ENCODE results near the gene NMNAT2.

NMNAT2 gene

DNA sequence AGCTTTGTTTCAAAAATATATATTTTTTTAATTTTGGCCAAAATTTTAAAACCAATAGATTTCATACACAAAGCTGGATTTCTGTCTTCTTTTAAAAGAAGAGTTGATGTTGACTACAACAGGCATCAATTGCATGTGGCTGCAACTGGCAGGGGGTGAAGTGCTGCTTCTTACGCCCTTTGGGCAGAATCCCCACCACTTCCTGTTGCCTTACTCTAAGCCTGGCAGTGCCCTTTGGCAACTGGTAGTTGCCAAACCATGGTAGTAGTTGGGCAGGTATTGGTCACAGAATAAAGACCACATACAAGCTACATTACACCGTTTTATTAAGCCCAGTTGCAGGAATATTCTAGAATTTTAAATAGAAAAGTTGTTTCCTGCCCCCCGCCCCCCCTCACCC lies 215.1 kb downstream of the NMNAT2 start:
- DNase-seq = no peak

GRCh38 chr1:183200451-183200850 lies 217.7 kb downstream of the NMNAT2 start:
- no peak for DNase-seq

DNA sequence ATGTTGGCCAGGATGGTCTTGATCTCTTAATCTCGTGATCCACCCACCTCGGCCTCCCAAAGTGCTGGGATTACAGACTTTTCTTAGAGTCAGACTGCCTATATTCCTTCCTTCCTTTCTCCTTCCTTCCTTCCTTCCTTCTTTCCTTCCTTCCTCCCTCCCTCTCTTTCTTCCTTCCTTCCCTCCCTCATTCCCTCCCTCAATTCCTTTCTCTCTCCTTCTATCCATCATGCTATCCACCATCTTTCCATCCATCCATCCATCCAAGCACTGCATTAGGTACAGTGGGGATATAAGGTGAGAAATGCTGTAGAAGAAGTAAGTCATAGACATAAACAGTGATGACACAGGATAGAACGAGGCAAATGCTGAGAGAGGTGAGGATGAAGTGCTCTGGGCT lies 218.9 kb downstream of the NMNAT2 start:
- DNase-seq = no peak

DNA sequence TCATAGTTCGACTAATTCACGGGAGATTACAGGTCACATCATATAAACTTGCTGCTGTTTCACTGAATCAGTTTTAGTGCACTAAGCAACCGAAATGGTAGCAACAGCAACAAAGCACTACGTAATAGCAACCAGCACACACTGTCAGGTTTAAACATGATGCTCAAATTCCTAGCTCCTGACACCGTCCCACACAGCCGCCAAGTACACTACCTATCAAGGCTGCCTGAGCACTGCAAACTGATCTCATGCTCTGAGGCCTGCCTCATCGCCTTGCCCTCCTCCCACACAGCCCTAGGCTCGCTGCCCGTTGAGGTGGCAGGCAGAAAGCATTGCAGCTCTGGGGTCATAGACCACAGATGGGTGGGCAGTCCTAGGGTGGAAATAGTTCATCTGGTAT lies 219.7 kb downstream of the NMNAT2 start:
- no peak for DNase-seq

Measured in GF-D8 (cell line).